ENCODE measurements around the gene GNPNAT1.

GNPNAT1 gene

DNA sequence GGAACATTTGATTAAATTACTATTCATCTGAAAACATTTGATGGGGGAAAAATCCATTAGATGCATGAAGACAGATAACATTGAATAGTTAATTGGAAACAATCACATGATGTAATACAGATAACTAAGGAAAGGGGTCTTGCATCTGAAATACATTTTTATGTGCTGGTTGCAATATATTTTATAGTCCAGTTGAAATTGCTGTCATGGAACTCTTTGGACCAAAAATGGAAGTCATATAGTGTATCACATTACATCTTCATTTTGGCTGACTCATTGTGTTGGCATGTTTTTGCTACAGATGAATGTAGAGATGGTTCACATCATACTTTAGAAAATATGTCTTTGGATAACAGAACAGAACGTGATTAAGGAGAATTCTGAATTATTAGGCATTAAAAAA is 43.0 kb upstream of the GNPNAT1 start:
- Histone ChIP-seq H3K18ac (ENCODE audit: low read length) (no peak overlapping the region), H2BK120ac (ENCODE audit: low read depth, low read length) (no peak overlapping the region), H3K4ac (ENCODE audit: low read depth, low read length) (no peak overlapping the region), H3K23ac (ENCODE audit: low read length) (no peak overlapping the region), H3K36me3 (ENCODE audit: control insufficient read depth, insufficient read depth, low read length) (no peaks in the 10 kb centered on the region), H3K9ac (ENCODE audit: low read length) (no peak overlapping the region), H2BK5ac (ENCODE audit: low read length) (no peak overlapping the region), H2AK5ac (ENCODE audit: low read length) (no peak overlapping the region), H4K5ac (ENCODE audit: low read length) (no peak overlapping the region), H3K4me2 (ENCODE audit: low read length) (no peak overlapping the region), H3K79me2 (ENCODE audit: control insufficient read depth, insufficient read depth, low read length) (no peaks in the 10 kb centered on the region), H2BK15ac (replicated peaks; ENCODE audit: low read depth) (no peak overlapping the region), H3K27me3 (ENCODE audit: insufficient read depth, low read length, poor library complexity) (no peaks in the 10 kb centered on the region), H3K4me3 (ENCODE audit: low read length) (no peak overlapping the region), H4K8ac (ENCODE audit: low read depth, low read length) (no peak overlapping the region), H3K4me1 (ENCODE audit: control insufficient read depth, low read depth, low read length) (peaks cover 13% of the 10 kb centered on the region), H3K27ac (ENCODE audit: low read depth, low read length) (no peak overlapping the region), H3K79me1 (ENCODE audit: low read length) (no peaks in the 10 kb centered on the region), H3K56ac (ENCODE audit: low read length) (no peak overlapping the region)
- no peak for DNase-seq
- WGBS (ENCODE audit: extremely low coverage, insufficient coverage, low lambda C conversion rate) = no CpG with 5 or more reads among the region's 1 CpG

DNA sequence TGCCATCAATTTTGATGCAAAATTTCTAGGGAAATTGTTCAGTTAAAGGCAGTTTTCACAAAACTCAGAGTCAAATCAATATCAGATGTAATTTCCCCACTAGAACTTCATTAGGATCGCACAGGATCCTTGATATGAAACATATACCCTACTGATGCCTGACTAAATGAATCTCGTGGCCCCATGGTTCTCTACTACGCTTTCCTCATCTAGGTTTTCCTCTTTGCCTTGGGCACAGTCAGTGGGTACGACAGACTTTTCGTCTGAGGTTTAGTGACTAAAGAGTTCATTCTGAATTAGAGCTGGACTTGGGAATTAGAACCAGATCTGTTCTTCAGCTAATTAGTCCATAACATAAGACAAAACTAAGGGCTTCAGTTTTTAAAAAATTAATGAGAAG is 42.5 kb upstream of the GNPNAT1 start:
- H3K56ac ChIP-seq (ENCODE audit: low read length) = peak overlapping the region; percentile 62
- H3K4me3 ChIP-seq (ENCODE audit: low read length) = no peak overlapping the region

DNA sequence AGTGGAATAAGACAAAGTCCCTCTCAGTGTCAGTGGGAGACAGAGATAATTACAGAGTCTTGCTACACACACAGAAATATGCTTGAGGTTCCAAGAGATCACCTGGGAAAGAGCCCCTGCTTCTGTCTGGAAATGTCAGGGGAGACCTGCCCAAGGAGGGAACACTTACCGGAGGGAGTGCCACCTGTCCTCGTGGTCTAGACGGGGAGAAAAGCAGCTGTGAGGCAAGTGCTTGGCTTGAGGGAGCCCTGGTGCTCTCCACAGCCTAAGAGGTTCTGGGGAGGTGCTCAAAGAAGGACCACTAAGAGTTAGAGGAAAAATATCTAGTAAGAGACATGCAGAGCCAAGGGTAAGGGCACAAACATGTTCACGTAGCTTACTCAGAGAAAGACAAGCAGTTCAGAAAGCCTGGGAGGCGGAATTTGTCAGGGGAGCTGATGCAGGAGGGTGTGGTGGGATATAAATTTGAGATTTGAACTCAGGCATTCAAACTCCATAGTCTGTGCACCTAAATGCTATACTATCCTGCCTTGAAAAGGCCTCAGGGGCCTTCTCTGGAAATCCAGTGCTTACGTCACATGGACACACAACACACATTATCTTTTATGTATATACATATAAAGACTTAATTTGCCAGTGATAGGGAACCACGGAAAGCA is 38.2 kb upstream of the GNPNAT1 start:
- Histone ChIP-seq H2BK15ac (replicated peaks; ENCODE audit: low read depth) (no peak overlapping the region), H3K79me1 (ENCODE audit: low read length) (no peaks in the 10 kb centered on the region), H3K56ac (ENCODE audit: low read length) (no peak overlapping the region), H3K4me3 (ENCODE audit: low read length) (no peak overlapping the region), H3K4me1 (ENCODE audit: control insufficient read depth, low read depth, low read length) (peaks cover 12% of the 10 kb centered on the region), H2AK5ac (ENCODE audit: low read length) (peak overlapping the region; percentile 17), H3K9ac (ENCODE audit: low read length) (no peak overlapping the region), H3K27me3 (ENCODE audit: insufficient read depth, low read length, poor library complexity) (no peaks in the 10 kb centered on the region), H3K23ac (ENCODE audit: low read length) (no peak overlapping the region), H3K4ac (ENCODE audit: low read depth, low read length) (peak overlapping the region; percentile 56), H3K79me2 (ENCODE audit: control insufficient read depth, insufficient read depth, low read length) (no peaks in the 10 kb centered on the region), H3K4me2 (ENCODE audit: low read length) (no peak overlapping the region), H4K5ac (ENCODE audit: low read length) (no peak overlapping the region), H2BK120ac (ENCODE audit: low read depth, low read length) (peak overlapping the region; percentile 29), H3K36me3 (ENCODE audit: control insufficient read depth, insufficient read depth, low read length) (no peaks in the 10 kb centered on the region), H3K27ac (ENCODE audit: low read depth, low read length) (no peak overlapping the region), H3K18ac (ENCODE audit: low read length) (peak overlapping the region; percentile 52), H4K8ac (ENCODE audit: low read depth, low read length) (no peak overlapping the region), H2BK5ac (ENCODE audit: low read length) (no peak overlapping the region)
- no CpG with 5 or more reads among the region's 7 CpGs for WGBS (ENCODE audit: extremely low coverage, insufficient coverage, low lambda C conversion rate)
- no peak for DNase-seq

More for the DNA sequence above, 42.5 kb upstream of the GNPNAT1 start:
- no peak for DNase-seq
- Histone ChIP-seq H4K8ac (ENCODE audit: low read depth, low read length) (no peak overlapping the region), H3K79me1 (ENCODE audit: low read length) (no peaks in the 10 kb centered on the region), H4K5ac (ENCODE audit: low read length) (no peak overlapping the region), H3K9ac (ENCODE audit: low read length) (no peak overlapping the region), H3K27ac (ENCODE audit: low read depth, low read length) (no peak overlapping the region), H3K4ac (ENCODE audit: low read depth, low read length) (peak overlapping the region; percentile 43), H3K36me3 (ENCODE audit: control insufficient read depth, insufficient read depth, low read length) (no peaks in the 10 kb centered on the region), H2BK120ac (ENCODE audit: low read depth, low read length) (peak overlapping the region; percentile 86), H3K23ac (ENCODE audit: low read length) (no peak overlapping the region), H3K4me1 (ENCODE audit: control insufficient read depth, low read depth, low read length) (peaks cover 13% of the 10 kb centered on the region), H3K79me2 (ENCODE audit: control insufficient read depth, insufficient read depth, low read length) (no peaks in the 10 kb centered on the region), H2BK5ac (ENCODE audit: low read length) (peak overlapping the region; percentile 57), H3K4me2 (ENCODE audit: low read length) (no peak overlapping the region), H2BK15ac (replicated peaks; ENCODE audit: low read depth) (peak overlapping the region; percentile 100), H3K27me3 (ENCODE audit: insufficient read depth, low read length, poor library complexity) (no peaks in the 10 kb centered on the region), H2AK5ac (ENCODE audit: low read length) (no peak overlapping the region), H3K18ac (ENCODE audit: low read length) (peak overlapping the region; percentile 76)
- no CpG with 5 or more reads among the region's 5 CpGs for WGBS (ENCODE audit: extremely low coverage, insufficient coverage, low lambda C conversion rate)

- Histone ChIP-seq H3K36me3 (ENCODE audit: control insufficient read depth, insufficient read depth, low read length) (no peaks in the 10 kb centered on the region), H2BK120ac (ENCODE audit: low read depth, low read length) (no peak overlapping the region), H3K4me3 (ENCODE audit: low read length) (no peak overlapping the region), H3K79me1 (ENCODE audit: low read length) (no peaks in the 10 kb centered on the region), H3K79me2 (ENCODE audit: control insufficient read depth, insufficient read depth, low read length) (no peaks in the 10 kb centered on the region), H4K8ac (ENCODE audit: low read depth, low read length) (no peak overlapping the region), H3K56ac (ENCODE audit: low read length) (peak overlapping the region; percentile 49), H3K23ac (ENCODE audit: low read length) (no peak overlapping the region), H2AK5ac (ENCODE audit: low read length) (no peak overlapping the region), H3K4me2 (ENCODE audit: low read length) (no peak overlapping the region), H3K27me3 (ENCODE audit: insufficient read depth, low read length, poor library complexity) (no peaks in the 10 kb centered on the region), H3K9ac (ENCODE audit: low read length) (no peak overlapping the region), H4K5ac (ENCODE audit: low read length) (no peak overlapping the region), H3K4ac (ENCODE audit: low read depth, low read length) (peak overlapping the region; percentile 81), H2BK15ac (replicated peaks; ENCODE audit: low read depth) (no peak overlapping the region), H3K18ac (ENCODE audit: low read length) (peak overlapping the region; percentile 86), H2BK5ac (ENCODE audit: low read length) (no peak overlapping the region), H3K4me1 (ENCODE audit: control insufficient read depth, low read depth, low read length) (peaks cover 12% of the 10 kb centered on the region), H3K27ac (ENCODE audit: low read depth, low read length) (no peak overlapping the region)
- peak; percentile 89 for DNase-seq
These were observed 36.0 kb upstream of the GNPNAT1 start for GRCh38 chr14:52827426-52827825.

DNA sequence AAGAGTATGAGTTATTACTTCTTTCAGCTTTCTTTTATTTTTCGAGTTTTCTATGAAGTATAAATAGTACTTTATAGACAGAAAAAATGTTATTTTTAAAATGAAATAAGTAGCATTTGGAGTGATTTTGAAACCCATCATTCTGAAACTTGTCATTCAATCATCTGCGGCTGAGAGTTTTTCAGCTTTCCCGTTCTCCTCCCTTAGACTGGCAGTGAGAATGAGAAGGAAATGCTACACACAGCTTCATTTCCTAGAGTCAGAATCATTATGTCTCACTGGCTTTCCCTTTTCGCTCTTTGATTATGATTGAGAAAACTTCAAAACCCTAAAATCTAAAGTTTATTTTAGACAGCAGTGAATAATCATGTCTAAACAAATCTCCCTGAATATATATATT is 33.7 kb upstream of the GNPNAT1 start:
- Histone ChIP-seq H3K27ac (ENCODE audit: low read depth, low read length) (no peak overlapping the region), H3K4me3 (ENCODE audit: low read length) (no peak overlapping the region), H2BK15ac (replicated peaks; ENCODE audit: low read depth) (peak overlapping the region; percentile 74), H3K4me2 (ENCODE audit: low read length) (no peak overlapping the region), H3K36me3 (ENCODE audit: control insufficient read depth, insufficient read depth, low read length) (no peaks in the 10 kb centered on the region), H2AK5ac (ENCODE audit: low read length) (no peak overlapping the region), H3K79me2 (ENCODE audit: control insufficient read depth, insufficient read depth, low read length) (no peaks in the 10 kb centered on the region), H3K9ac (ENCODE audit: low read length) (no peak overlapping the region), H3K79me1 (ENCODE audit: low read length) (no peaks in the 10 kb centered on the region), H3K18ac (ENCODE audit: low read length) (no peak overlapping the region), H2BK5ac (ENCODE audit: low read length) (no peak overlapping the region), H3K27me3 (ENCODE audit: insufficient read depth, low read length, poor library complexity) (no peaks in the 10 kb centered on the region), H3K4me1 (ENCODE audit: control insufficient read depth, low read depth, low read length) (peaks cover 5% of the 10 kb centered on the region), H4K8ac (ENCODE audit: low read depth, low read length) (no peak overlapping the region), H3K56ac (ENCODE audit: low read length) (no peak overlapping the region), H3K23ac (ENCODE audit: low read length) (no peak overlapping the region), H4K5ac (ENCODE audit: low read length) (no peak overlapping the region), H3K4ac (ENCODE audit: low read depth, low read length) (no peak overlapping the region), H2BK120ac (ENCODE audit: low read depth, low read length) (no peak overlapping the region)
- no peak for DNase-seq
- WGBS (ENCODE audit: extremely low coverage, insufficient coverage, low lambda C conversion rate) = no CpG with 5 or more reads among the region's 4 CpGs

DNA sequence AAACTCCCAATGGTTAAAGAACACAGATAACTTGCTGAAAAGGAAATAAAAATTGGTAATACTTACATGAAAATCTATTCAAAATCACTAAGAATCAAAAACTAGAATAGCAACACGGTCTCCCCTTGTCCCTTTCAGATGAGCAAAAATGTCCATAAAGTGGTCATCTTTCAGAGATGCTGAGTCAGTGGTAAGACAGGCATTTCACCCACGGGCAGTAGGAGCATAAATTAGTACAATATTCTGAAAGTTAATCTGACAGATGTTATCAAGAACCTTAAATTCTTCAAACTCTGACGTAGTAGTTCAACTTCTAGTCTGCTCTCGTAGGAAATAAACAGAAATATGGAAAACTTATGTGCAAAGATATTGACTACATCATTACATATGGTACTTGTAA is 33.1 kb upstream of the GNPNAT1 start:
- no peaks in the 10 kb centered on the region for H3K27me3 ChIP-seq (ENCODE audit: insufficient read depth, low read length, poor library complexity)
- H3K18ac ChIP-seq (ENCODE audit: low read length) = no peak overlapping the region
- no peaks in the 10 kb centered on the region for H3K36me3 ChIP-seq (ENCODE audit: control insufficient read depth, insufficient read depth, low read length)
- H3K4me1 ChIP-seq (ENCODE audit: control insufficient read depth, low read depth, low read length) = peaks cover 5% of the 10 kb centered on the region
- peak overlapping the region; percentile 39 for H4K8ac ChIP-seq (ENCODE audit: low read depth, low read length)
- no peak overlapping the region for H2BK5ac ChIP-seq (ENCODE audit: low read length)
- H2BK15ac ChIP-seq (replicated peaks; ENCODE audit: low read depth) = no peak overlapping the region
- H3K79me2 ChIP-seq (ENCODE audit: control insufficient read depth, insufficient read depth, low read length) = no peaks in the 10 kb centered on the region
- no peak overlapping the region for H3K56ac ChIP-seq (ENCODE audit: low read length)
- H3K79me1 ChIP-seq (ENCODE audit: low read length) = no peaks in the 10 kb centered on the region
- H3K27ac ChIP-seq (ENCODE audit: low read depth, low read length) = no peak overlapping the region
- no peak overlapping the region for H2AK5ac ChIP-seq (ENCODE audit: low read length)
- no peak overlapping the region for H3K4me3 ChIP-seq (ENCODE audit: low read length)
- DNase-seq = no peak
- H3K4ac ChIP-seq (ENCODE audit: low read depth, low read length) = no peak overlapping the region
- H4K5ac ChIP-seq (ENCODE audit: low read length) = no peak overlapping the region
- WGBS (ENCODE audit: extremely low coverage, insufficient coverage, low lambda C conversion rate) = no CpG with 5 or more reads among the region's 4 CpGs
- no peak overlapping the region for H3K23ac ChIP-seq (ENCODE audit: low read length)
- no peak overlapping the region for H2BK120ac ChIP-seq (ENCODE audit: low read depth, low read length)
- H3K4me2 ChIP-seq (ENCODE audit: low read length) = no peak overlapping the region
- no peak overlapping the region for H3K9ac ChIP-seq (ENCODE audit: low read length)

Data from mesendoderm (in vitro differentiated cells).